ENCODE measurements around the gene PHLDB2.

Gene PHLDB2

DNA sequence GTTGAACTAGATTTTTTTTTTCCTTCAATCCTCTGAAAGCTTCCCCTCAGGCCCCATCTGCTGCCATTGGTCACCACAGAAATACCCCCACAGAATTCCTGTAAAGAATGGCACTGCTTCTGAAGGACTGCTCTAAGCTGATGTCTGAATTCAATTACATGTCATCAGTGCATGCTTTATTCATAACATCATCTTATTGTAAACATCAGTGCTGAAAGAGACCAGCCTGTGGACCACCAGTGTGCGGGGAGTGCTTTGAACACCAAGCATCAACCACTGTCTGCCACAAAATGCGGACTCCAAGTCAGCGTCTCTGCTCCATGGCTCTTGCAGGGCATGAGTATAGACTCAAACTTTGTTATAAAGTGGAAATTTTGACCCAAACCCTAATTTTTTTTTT, 11.6 kb downstream of the PHLDB2 start:
- TF ChIP-seq, protein P1, sequence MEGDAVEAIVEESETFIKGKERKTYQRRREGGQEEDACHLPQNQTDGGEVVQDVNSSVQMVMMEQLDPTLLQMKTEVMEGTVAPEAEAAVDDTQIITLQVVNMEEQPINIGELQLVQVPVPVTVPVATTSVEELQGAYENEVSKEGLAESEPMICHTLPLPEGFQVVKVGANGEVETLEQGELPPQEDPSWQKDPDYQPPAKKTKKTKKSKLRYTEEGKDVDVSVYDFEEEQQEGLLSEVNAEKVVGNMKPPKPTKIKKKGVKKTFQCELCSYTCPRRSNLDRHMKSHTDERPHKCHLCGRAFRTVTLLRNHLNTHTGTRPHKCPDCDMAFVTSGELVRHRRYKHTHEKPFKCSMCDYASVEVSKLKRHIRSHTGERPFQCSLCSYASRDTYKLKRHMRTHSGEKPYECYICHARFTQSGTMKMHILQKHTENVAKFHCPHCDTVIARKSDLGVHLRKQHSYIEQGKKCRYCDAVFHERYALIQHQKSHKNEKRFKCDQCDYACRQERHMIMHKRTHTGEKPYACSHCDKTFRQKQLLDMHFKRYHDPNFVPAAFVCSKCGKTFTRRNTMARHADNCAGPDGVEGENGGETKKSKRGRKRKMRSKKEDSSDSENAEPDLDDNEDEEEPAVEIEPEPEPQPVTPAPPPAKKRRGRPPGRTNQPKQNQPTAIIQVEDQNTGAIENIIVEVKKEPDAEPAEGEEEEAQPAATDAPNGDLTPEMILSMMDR (conservative IDR thresholded peaks at IDR 0.05; ENCODE audit: low read depth): no peak
- no peak overlapping the region for H3K27ac ChIP-seq
- CTCF ChIA-PET: no interaction called here

DNA sequence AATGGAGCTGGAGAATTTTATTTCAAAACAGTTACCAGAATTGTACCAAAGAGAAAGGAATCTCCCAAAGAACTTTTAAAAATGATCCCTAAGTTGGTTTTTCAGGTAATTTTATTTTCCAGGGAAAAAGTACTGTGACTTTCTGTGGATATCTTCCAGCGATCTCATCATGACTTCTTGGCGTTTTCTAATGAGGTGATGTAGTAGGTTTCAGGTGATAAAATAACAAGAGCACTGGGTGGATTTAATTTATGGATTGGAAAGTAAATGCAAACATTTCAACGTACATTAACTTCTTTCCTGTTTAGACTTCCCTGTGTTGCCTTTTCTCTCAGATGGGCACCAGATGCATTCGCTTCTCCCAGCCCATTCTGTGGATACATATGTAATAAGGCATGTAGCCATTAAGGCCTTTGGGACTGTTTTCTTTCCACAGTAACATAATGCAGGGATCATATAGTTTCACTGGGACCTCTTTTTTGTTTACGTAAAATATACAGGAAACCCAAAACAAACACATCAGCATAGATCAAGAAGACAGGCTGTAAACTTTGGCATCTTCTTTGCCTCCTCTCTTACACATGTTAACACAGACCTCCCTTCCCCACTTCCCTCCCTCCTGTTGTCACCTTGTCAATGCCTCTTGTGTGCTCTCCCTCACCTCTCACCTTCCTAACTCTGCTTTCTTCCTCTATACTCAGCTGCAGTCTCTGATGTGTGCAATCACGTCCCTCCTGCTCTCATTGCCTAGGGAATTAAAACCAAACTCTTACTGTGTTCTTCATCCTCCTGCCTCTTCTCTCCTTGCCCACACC, 13.0 kb downstream of the PHLDB2 start:
- POLR2A ChIA-PET (ENCODE audit: low non-redundant PET): no interaction called here
- TF ChIP-seq, protein P1 (conservative IDR thresholded peaks at IDR 0.05; ENCODE audit: low read depth): no peak
- no peak overlapping the region for H3K27ac ChIP-seq
- CTCF ChIA-PET: interaction anchor here (1.2 kb wide), 1 partner anchor 154 kb away, joined by 5 read pairs; no protein-coding TSS in a partner anchor
- no peak for DNase-seq (ENCODE audit: low spot score)

More for the DNA sequence above, 11.6 kb downstream of the PHLDB2 start:
- POLR2A ChIA-PET (ENCODE audit: low non-redundant PET): no interaction called here
- DNase-seq (ENCODE audit: low spot score): no peak

DNA sequence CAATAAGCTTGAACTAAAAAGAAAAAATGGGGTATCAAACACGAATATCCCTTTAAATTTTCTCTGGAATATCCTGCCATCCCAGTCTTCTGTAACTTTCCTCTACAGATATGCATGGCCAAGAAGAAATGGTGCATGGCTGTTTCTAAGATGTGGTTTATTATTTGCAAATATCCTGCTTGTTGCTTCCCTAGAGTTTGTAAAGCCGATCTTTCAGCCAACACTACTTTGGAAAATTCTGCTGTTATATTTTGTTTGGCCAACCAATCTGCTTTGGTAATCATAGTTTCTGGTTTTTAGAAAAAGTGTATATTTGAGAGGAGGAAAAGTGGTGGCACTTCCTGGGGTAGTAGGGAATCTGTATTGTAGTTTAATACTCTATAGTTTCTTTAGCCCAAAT, 13.9 kb downstream of the PHLDB2 start:
- POLR2A ChIA-PET (ENCODE audit: low non-redundant PET): no interaction called here
- CTCF ChIA-PET: interaction anchor here (1.2 kb wide), 1 partner anchor 155 kb away, joined by 5 read pairs; no protein-coding TSS in a partner anchor
- DNase-seq (ENCODE audit: low spot score): no peak
- TF ChIP-seq, protein P1 (conservative IDR thresholded peaks at IDR 0.05; ENCODE audit: low read depth): no peak
- H3K27ac ChIP-seq: no peak overlapping the region

DNA sequence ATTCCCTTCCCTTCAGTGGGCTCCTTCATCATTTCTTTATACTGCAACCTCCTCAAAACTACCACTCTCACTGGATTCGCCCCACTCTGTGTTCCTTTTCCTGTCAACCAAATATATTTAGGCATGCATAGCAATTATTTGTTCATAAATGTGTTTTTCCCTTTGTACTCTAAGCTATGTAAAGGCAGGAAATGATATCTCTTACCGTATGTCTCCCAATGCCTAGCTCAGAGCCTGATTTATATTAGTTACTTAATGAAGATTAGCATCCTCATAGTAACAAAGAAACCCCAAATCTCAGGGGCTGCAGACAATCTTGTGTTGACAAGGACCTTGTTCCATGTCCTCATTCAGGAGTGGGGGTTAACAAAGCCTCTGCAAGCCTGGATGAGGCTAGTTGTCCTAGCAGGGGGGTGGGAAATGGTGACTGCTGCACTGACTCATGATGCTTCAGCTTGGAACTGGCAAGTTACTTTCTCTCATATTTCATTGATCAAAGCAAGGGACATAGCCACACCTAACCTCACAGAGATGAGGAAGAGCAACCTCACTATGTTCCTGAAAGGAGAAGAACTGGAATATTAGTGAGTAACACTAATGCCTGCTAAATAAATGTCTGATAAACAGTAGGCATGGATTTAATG, 15.2 kb downstream of the PHLDB2 start:
- ChIA-PET POLR2A (ENCODE audit: low non-redundant PET) (no interaction called here), CTCF (interaction anchor here (0.6 to 1.4 kb wide), 4 partner anchors 10 to 177 kb away, joined by 3 to 4 read pairs (median 3); no protein-coding TSS in a partner anchor)
- no peak overlapping the region; the same call in 1 of the 2 replicates for H3K27ac ChIP-seq
- TF ChIP-seq, protein P1 (conservative IDR thresholded peaks at IDR 0.05; ENCODE audit: low read depth): no peak
- DNase-seq (ENCODE audit: low spot score): peak; percentile 63

DNA sequence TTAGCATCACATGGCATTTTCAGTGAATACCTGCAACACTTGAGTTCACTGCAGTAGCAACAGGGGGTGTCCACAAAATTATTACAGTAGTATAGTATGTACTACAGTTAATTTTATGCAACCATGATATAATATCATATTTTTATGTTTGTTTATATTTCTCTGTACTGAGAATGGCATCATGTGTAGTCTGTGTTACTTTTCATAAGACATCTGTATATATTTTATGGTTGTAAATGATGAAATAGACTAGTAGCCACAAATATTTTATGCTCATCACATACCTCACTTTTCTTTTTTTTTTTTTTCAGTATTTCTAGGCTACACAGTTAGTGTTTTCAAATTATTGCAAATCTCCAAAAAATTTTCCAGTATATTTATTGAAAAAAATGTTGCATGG, 22.4 kb downstream of the PHLDB2 start:
- no peak for DNase-seq (ENCODE audit: low spot score)
- no peak overlapping the region for H3K27ac ChIP-seq
- ChIA-PET CTCF (no interaction called here), POLR2A (ENCODE audit: low non-redundant PET) (no interaction called here)
- TF ChIP-seq, protein P1 (conservative IDR thresholded peaks at IDR 0.05; ENCODE audit: low read depth): no peak

DNA sequence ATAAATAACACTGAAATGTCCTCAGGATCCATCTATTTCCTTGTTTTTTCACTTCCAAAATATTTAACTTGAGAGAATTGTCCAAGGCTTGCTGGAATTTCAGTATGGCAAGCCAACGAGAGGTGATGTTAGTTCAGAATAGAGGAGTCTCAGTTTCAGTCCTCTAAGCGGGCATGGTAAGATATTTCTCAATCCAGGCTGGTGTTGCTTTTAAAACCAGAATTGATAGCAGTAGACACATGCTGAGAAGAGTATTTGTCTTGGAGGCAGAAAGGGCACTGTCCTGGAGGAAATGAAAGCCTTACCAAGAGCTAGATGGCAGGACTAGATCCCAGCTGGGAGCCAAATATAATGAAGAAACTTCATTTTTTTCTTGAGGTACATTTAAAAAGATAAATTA, 23.1 kb downstream of the PHLDB2 start:
- DNase-seq (ENCODE audit: low spot score): no peak
- ChIA-PET POLR2A (ENCODE audit: low non-redundant PET) (no interaction called here), CTCF (no interaction called here)
- TF ChIP-seq, protein P1 (conservative IDR thresholded peaks at IDR 0.05; ENCODE audit: low read depth): no peak
- H3K27ac ChIP-seq: no peak overlapping the region

Measured in RWPE1 (cell line).